A549 (cell line): ENCODE results near the gene RASGRF1. TPM values are rescaled to one million over a fixed set of nuclear protein-coding genes. Genes with fewer than 3 reads are reported as not detected.
"Not testable (repeated sequence)": the region's sequence is repeated elsewhere in the genome, so short reads cannot be mapped to it uniquely, and the experiment has no call there.

Source experiments
- ATAC-seq, 2 experiments: fragments of 200-7000 bp in 1 of 2; fragments of >200 bp in 1 of 2; cut with Nextera tagmentation in 1 of 2; cut with Tn5 transposase in 1 of 2; 3 replicates each; pipeline versions ENCODE4 v1.8.0 to v1.9.1; 2018 to 2020; ENCODE audit warnings: mild to moderate bottlenecking in 1 of 2, moderate library complexity in 1 of 2
- CTCF ChIA-PET: fragments of 300-600 bp; sonication (Branson Sonifier 250); formaldehyde crosslinking; extraction: SDS; loops from one replicate; lab custom pipeline; 2021; ENCODE audit warnings: antibody characterized with exemption, inconsistent platforms; lab: Yijun Ruan, JAX
- POLR2A ChIA-PET: fragments of 350-600 bp; formaldehyde crosslinking; extraction: SDS; loops from one replicate; lab custom pipeline; 2021; ENCODE audit warnings: antibody characterized with exemption, inconsistent platforms; lab: Yijun Ruan, JAX
- DNase-seq, 2 experiments: peaks; one replicate each; pipeline versions ENCODE4 v3.0.0 to v3.0.0-alpha.2; 2011 to 2016; ENCODE audit warnings: low read depth in 1 of 2, low spot score in 1 of 2
- FAIRE-seq: peaks from 2 replicates; lab custom pipeline; 2011; peaks lifted over from hg19 to GRCh38; lab: Jason Lieb, UNC
- H3K27ac ChIP-seq, 2 experiments: fragments of >200 bp; sonication (Bioruptor Twin); formaldehyde crosslinking; 3 replicates each; pipeline ENCODE4 v1.5.1; 2016 to 2017
- H3K4me1 ChIP-seq: fragments of >200 bp; sonication (Bioruptor Twin); formaldehyde crosslinking; 3 replicates; pipeline ENCODE4 v1.6.1; 2016
- H3K4me2 ChIP-seq: fragments of >200 bp; sonication (Bioruptor Twin); formaldehyde crosslinking; 3 replicates; pipeline ENCODE4 v1.6.1; 2016
- H3K4me3 ChIP-seq: fragments of >200 bp; sonication (Bioruptor Twin); formaldehyde crosslinking; 3 replicates; pipeline ENCODE4 v1.5.1; 2016
- H3K9me3 ChIP-seq: fragments of >200 bp; sonication (Bioruptor Twin); formaldehyde crosslinking; 3 replicates; pipeline ENCODE4 v1.6.1; 2016
- CBX8 ChIP-seq: fragments of 200-600 bp; sonication (generic); IDR thresholded peaks from 2 replicates; pipeline ENCODE4 v1.6.1; 2016
- GATA3 ChIP-seq: IDR thresholded peaks from 2 replicates; pipeline ENCODE4 v1.6.1; 2012; ENCODE audit warnings: borderline replicate concordance
- KDM1A ChIP-seq: fragments of 200-600 bp; sonication (generic); IDR thresholded peaks from 2 replicates; pipeline ENCODE4 v1.6.1; 2016; ENCODE audit warnings: low read depth, mild to moderate bottlenecking
- MAFK ChIP-seq: fragments of 450-650 bp; IDR thresholded peaks from 2 replicates; pipeline ENCODE4 v1.6.1; 2014; ENCODE audit not compliant: partially characterized antibody
- NFE2L2 ChIP-seq: fragments of 150-350 bp; conservative IDR thresholded peaks from 2 replicates; pipeline ENCODE4 v1.6.1; 2014; ENCODE audit warnings: low read length
- RFX5 ChIP-seq: fragments of 450-650 bp; IDR thresholded peaks from 2 replicates; pipeline ENCODE4 v1.7.1; 2014; ENCODE audit warnings: antibody characterized with exemption, mild to moderate bottlenecking, moderate library complexity
- TP53 ChIP-seq: fragments of 250-450 bp; sonication (Bioruptor Pico); IDR thresholded peaks from 2 replicates; pipeline ENCODE4 v1.5.0; 2021; ENCODE audit warnings: mild to moderate bottlenecking, moderate library complexity
- ZC3H11A ChIP-seq: fragments of 450-650 bp; IDR thresholded peaks from 2 replicates; pipeline ENCODE4 v1.6.1; 2014; ENCODE audit warnings: antibody characterized with exemption, mild to moderate bottlenecking
- WGBS: methylation state at CpG from one replicate; pipeline ENCODE4 v1.1.6; 2017; ENCODE audit errors: missing lambda C conversion rate; 5-methylcytosine and 5-hydroxymethylcytosine counted together
- polyA plus RNA-seq, 4 experiments: library from polyadenylated mRNA; depleted of rRNA in 3 of 4; stranded (reverse); fragments of >200 nt; fragmentation: RNase III in 1 of 4; extraction: RNeasy Plus Mini Kit Qiagen cat#74134 plus additional on column Dnase treatment in 1 of 4; gene quantifications; 2 replicates in 3 of 4; 3 replicates in 1 of 4; pipeline ENCODE4 v1.2.3, GENCODE V29; 2011 to 2017
- TF ChIP-seq, protein P1 (sequence below): fragments of 450-650 bp; IDR thresholded peaks from 2 replicates; pipeline ENCODE4 v1.6.1; 2014; ENCODE audit warnings: antibody characterized with exemption
- TF ChIP-seq, protein P2 (sequence below): fragments of 250-450 bp; sonication (Bioruptor Pico); IDR thresholded peaks from 2 replicates; pipeline ENCODE4 v1.5.0; 2021; ENCODE audit warnings: mild to moderate bottlenecking, moderate library complexity, borderline replicate concordance
- TF ChIP-seq, protein P3 (sequence below): IDR thresholded peaks from 2 replicates; pipeline ENCODE4 v1.6.1; 2012

RASGRF1 gene
- polyA plus RNA-seq, 2 of the 4 experiments (the other 2 are of a cell fraction), result 0.13 to 0.21 TPM

GRCh38 chr15:78995921-78996893 is 94.4 kb downstream of the RASGRF1 start (continued):
- TF ChIP-seq MAFK, result no peak

DNA sequence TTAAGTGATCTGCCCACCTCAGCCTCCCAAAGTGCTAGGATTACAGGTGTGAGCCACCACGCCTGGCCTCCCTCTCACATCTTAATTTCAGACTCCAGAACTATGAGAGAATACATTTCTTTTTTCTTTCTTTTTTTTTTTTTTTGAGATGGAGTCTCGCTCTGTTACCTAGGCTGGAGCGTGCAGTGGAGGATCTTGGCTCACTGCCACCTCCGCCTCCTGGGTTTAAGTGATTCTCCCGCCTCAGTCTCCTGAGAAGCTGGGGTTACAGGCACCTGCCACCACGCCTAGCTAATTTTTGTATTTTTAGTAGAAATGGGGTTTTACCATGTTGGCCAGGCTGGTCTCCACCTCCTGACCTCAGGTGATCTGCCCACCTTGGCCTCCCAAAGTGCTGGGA is 95.4 kb downstream of the RASGRF1 start:
- POLR2A ChIA-PET, H3K4me2 ChIP-seq, DNase-seq, H3K27ac ChIP-seq, H3K4me3 ChIP-seq, FAIRE-seq, ATAC-seq, H3K9me3 ChIP-seq: not testable (repeated sequence)
- 73% methylated on average over 6 of the region's 6 CpGs for WGBS
- peaks cover 18% of the 10 kb centered on the region for H3K4me1 ChIP-seq
- CTCF ChIA-PET, result interaction anchor here (1.5 to 3.7 kb wide), 6 partner anchors 12 to 189 kb away, joined by 5 to 21 read pairs (median 8); no protein-coding TSS in a partner anchor

DNA sequence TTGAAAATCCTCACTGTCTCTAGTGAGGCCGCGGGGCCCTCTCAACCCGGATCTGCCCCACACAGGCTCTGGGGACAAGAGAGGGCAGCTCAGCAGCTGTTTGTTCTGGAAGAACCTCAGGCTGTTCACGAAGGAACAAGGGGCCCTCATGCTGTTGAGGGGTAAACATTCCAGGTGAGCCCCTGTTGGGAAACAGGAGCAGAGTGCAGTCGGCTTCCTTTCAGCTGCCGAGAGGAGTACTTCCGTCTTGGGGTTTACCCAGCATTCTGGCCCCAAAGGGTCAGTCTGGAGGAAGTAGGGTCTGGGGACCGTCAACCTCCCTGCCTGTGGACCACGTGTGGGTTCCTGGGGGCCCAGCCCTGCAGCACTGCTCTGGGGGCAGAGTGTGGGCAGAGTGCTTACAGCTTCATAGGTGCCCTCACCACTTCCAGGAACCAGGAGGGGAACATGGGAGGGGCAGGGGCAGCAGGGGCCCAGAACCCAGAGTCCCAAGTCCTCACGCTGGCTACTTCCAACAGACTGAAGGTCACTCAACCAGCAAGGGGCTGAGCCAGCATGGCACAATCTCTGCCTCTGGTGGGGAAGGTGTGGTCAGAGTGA is 96.5 kb downstream of the RASGRF1 start:
- ATAC-seq (no peak), FAIRE-seq (no peak), DNase-seq (no peak)
- Histone ChIP-seq H3K9me3 (no peaks in the 10 kb centered on the region), H3K4me2 (no peak overlapping the region), H3K4me1 (peaks cover 23% of the 10 kb centered on the region), H3K4me3 (no peak overlapping the region), H3K27ac (peak overlapping the region in 1 of 2 experiments; percentile 17; a peak in 1 of 6 replicates)
- TF ChIP-seq, protein P1, sequence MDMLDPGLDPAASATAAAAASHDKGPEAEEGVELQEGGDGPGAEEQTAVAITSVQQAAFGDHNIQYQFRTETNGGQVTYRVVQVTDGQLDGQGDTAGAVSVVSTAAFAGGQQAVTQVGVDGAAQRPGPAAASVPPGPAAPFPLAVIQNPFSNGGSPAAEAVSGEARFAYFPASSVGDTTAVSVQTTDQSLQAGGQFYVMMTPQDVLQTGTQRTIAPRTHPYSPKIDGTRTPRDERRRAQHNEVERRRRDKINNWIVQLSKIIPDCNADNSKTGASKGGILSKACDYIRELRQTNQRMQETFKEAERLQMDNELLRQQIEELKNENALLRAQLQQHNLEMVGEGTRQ, result no peak
- TF ChIP-seq GATA3, result no peak
- POLR2A ChIA-PET, result no interaction called here
- CTCF ChIA-PET, result interaction anchor here (0.6 to 3.7 kb wide), 7 partner anchors 10 to 1557 kb away, joined by 3 to 21 read pairs (median 5); no protein-coding TSS in a partner anchor
- WGBS, result 80% methylated on average over 9 of the region's 10 CpGs

DNA sequence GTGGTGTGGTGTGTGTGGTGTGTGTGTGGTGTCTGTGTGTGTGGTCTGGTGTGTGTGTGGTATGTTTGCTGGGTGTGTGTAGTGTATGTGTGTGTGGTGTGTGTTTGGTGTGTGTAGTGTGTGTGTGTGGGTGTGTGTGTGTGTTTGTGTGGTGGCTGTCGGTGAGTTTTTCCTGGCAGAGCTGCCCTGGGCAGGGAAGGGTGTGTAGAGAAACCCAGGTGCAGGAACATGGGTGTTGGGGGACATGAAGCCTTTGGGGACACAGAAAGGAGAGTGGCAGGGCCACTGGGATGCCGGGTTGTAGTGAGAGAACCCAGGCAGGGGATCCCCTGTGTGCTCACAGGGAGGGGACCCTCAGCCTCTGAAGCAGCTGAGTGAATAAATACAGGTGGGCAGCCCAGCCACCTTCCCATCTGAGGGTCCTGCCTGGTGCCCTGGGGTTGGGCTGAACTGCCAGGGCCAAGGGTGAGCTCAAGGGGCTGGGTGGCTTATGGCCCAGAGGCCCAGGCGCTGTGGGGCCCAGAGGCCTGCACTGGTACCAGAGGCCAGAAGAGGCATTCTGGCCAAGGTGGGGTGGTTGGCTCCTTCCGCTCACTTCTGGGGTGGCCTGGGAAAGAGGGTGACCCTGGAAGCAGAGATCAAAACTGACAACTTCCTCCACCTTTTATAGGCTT is 97.2 kb downstream of the RASGRF1 start:
- CTCF ChIA-PET, result interaction anchor here (1.2 to 3.7 kb wide), 5 partner anchors 11 to 191 kb away, joined by 4 to 21 read pairs (median 5); no protein-coding TSS in a partner anchor
- FAIRE-seq (no peak), ATAC-seq (no peak), DNase-seq (no peak)
- H3K9me3 ChIP-seq, result no peaks in the 10 kb centered on the region
- WGBS, result 75% methylated on average over 4 of the region's 4 CpGs
- peaks cover 30% of the 10 kb centered on the region for H3K4me1 ChIP-seq
- peak overlapping the region in 1 of 2 experiments; percentile 17; a peak in 1 of 6 replicates for H3K27ac ChIP-seq
- no peak overlapping the region for H3K4me2 ChIP-seq
- H3K4me3 ChIP-seq, result no peak overlapping the region
- TF ChIP-seq NFE2L2 (no peak), KDM1A (no peak), RFX5 (no peak), ZC3H11A (no peak), CBX8 (no peak), TP53 (CRISPR knock-in tag) (no peak)
- TF ChIP-seq, protein P2, sequence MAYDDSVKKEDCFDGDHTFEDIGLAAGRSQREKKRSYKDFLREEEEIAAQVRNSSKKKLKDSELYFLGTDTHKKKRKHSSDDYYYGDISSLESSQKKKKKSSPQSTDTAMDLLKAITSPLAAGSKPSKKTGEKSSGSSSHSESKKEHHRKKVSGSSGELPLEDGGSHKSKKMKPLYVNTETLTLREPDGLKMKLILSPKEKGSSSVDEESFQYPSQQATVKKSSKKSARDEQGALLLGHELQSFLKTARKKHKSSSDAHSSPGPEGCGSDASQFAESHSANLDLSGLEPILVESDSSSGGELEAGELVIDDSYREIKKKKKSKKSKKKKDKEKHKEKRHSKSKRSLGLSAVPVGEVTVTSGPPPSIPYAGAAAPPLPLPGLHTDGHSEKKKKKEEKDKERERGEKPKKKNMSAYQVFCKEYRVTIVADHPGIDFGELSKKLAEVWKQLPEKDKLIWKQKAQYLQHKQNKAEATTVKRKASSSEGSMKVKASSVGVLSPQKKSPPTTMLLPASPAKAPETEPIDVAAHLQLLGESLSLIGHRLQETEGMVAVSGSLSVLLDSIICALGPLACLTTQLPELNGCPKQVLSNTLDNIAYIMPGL (CRISPR knock-in tag), result no peak
- TF ChIP-seq, protein P3, sequence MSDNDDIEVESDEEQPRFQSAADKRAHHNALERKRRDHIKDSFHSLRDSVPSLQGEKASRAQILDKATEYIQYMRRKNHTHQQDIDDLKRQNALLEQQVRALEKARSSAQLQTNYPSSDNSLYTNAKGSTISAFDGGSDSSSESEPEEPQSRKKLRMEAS, result no peak
- TF ChIP-seq, protein P1, result no peak
- POLR2A ChIA-PET, result no interaction called here
